ENCODE data around the gene ZNF555.

Gene ZNF555

GRCh38 chr19:2827022-2827421 is 14.3 kb upstream of the ZNF555 start:
- peaks cover 26 to 69% (median 56%) of the 10 kb centered on the region in 3 donors for H3K36me3 ChIP-seq
- no peak for DNase-seq
- no peaks in the 10 kb centered on the region for H3K27me3 ChIP-seq
- intact Hi-C loops (cut with DNase I; ENCODE audit: low total_unique reads), result no loop called here
- H3K4me3 ChIP-seq, result no peak overlapping the region
- TF ChIP-seq, protein P1, sequence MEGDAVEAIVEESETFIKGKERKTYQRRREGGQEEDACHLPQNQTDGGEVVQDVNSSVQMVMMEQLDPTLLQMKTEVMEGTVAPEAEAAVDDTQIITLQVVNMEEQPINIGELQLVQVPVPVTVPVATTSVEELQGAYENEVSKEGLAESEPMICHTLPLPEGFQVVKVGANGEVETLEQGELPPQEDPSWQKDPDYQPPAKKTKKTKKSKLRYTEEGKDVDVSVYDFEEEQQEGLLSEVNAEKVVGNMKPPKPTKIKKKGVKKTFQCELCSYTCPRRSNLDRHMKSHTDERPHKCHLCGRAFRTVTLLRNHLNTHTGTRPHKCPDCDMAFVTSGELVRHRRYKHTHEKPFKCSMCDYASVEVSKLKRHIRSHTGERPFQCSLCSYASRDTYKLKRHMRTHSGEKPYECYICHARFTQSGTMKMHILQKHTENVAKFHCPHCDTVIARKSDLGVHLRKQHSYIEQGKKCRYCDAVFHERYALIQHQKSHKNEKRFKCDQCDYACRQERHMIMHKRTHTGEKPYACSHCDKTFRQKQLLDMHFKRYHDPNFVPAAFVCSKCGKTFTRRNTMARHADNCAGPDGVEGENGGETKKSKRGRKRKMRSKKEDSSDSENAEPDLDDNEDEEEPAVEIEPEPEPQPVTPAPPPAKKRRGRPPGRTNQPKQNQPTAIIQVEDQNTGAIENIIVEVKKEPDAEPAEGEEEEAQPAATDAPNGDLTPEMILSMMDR (IDR thresholded peaks at IDR 0.05), result no peak
- no peak overlapping the region for H3K27ac ChIP-seq
- peaks cover 0 to 19% (median 6%) of the 10 kb centered on the region in 3 donors for H3K9me3 ChIP-seq
- no peaks in the 10 kb centered on the region for H3K4me1 ChIP-seq

DNA sequence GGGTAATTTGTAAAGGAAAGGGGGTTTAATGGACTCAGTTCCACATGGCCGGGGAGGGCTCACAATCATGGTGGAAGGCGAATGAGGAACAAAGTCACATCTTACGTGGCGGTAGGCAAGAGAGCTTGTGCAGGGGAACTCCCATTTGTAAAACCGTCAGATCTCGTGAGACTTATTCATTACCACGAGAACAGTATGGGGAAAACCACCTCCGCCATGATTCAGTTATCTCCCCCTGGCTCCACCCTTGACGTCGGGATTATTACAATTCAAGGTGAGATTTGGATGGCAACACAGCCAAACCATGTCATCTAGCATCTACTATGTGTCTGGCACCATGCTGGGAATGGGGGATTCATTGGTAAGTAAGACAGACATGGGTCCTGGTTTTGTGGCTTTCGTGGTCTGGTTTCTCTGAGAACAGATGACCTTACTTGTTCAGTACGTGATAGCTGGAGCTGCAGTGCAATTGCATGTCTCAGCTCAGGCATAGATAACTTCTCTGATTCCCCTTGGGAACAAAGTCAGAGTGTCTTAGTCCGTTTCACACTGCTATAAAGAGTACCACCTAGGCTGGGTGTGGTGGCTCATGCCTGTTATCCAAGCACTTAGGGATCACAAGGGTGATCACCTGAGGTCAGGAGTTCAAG is 13.3 kb upstream of the ZNF555 start:
- intact Hi-C loops (cut with DNase I; ENCODE audit: low total_unique reads), result no loop called here
- Histone ChIP-seq H3K36me3 (peaks cover 35 to 73% (median 66%) of the 10 kb centered on the region in 3 donors), H3K27me3 (no peaks in the 10 kb centered on the region), H3K27ac (no peak overlapping the region), H3K4me1 (no peaks in the 10 kb centered on the region), H3K4me3 (no peak overlapping the region), H3K9me3 (peaks cover 0 to 28% (median 16%) of the 10 kb centered on the region in 3 donors)
- TF ChIP-seq, protein P1 (IDR thresholded peaks at IDR 0.05), result no peak
- DNase-seq, result no peak

DNA sequence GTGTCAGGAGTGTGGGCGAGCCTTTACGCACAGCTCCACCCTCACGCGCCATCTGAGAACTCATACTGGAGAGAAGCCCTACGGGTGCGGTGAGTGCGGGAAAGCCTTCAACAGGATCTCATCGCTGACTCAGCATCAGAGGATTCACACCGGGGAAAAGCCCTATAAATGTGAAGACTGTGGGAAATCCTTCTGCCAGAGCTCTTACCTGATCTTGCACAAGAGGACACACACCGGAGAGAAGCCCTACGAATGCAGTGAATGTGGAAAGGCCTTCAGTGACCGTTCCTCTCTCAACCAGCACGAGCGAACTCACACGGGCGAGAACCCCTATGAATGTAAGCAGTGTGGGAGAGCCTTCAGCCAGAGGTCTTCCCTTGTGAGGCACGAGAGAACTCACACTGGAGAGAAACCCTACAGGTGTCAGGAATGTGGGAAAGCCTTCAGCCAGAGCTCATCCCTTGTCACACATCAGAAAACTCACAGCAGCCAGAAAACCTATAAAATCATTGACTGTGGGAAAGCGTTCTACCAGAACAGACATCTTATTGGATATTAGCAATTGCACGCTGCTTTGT is 6.9 kb upstream of the ZNF555 start:
- DNase-seq, result no peak
- Histone ChIP-seq H3K4me3 (no peak overlapping the region), H3K36me3 (peaks cover 46 to 74% (median 55%) of the 10 kb centered on the region in 3 donors)

DNA sequence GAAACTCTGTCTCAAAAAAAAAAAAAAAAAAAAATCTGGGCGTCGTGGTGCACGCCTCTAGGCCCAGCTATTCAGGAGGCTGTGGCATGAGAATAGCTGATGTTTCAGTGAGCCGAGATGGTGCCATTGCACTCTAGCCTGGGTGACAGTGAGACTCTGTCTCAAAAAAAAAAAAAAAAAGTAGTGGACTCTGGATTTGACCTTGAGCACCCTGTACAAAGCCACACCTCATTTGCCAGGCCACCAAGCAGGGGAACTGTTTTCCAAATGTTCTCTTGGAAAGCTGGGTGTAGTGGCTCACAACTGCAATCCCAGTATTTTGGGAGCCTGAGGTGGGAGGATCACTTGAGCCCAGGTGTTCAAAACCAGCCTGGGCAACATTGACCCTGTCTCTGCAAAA is 3.8 kb upstream of the ZNF555 start:
- Histone ChIP-seq H3K36me3 (peaks cover 32 to 50% (median 41%) of the 10 kb centered on the region in 3 donors), H3K9me3 (peaks cover 8 to 44% (median 37%) of the 10 kb centered on the region in 3 donors), H3K27me3 (no peaks in the 10 kb centered on the region), H3K4me3 (no peak overlapping the region), H3K27ac (no peak overlapping the region), H3K4me1 (peaks cover 0 to 10% (median 7%) of the 10 kb centered on the region in 4 donors)
- intact Hi-C loops (cut with DNase I; ENCODE audit: low total_unique reads), result no loop called here
- no peak for DNase-seq
- TF ChIP-seq, protein P1 (IDR thresholded peaks at IDR 0.05), result no peak

More for the DNA sequence above, 6.9 kb upstream of the ZNF555 start:
- Histone ChIP-seq H3K27me3 (no peaks in the 10 kb centered on the region), H3K27ac (no peak overlapping the region), H3K9me3 (peaks cover 8 to 60% (median 48%) of the 10 kb centered on the region in 3 donors), H3K4me1 (no peaks in the 10 kb centered on the region)
- TF ChIP-seq, protein P1 (IDR thresholded peaks at IDR 0.05), result no peak
- intact Hi-C loops (cut with DNase I; ENCODE audit: low total_unique reads), result no loop called here

- peaks cover 0 to 13% (median 3%) of the 10 kb centered on the region in 3 donors for H3K9me3 ChIP-seq
- H3K27me3 ChIP-seq, result no peaks in the 10 kb centered on the region
- intact Hi-C loops (cut with DNase I; ENCODE audit: low total_unique reads), result loop anchor here (1.0 kb wide), 1 partner anchor 57 kb away; no protein-coding TSS in a partner anchor
- H3K4me3 ChIP-seq, result peak overlapping the region; percentile 68 to 97
- peaks cover 11 to 30% (median 17%) of the 10 kb centered on the region in 3 donors for H3K36me3 ChIP-seq
- peak overlapping the region; percentile 91 for H3K27ac ChIP-seq
- DNase-seq, result no peak
- TF ChIP-seq, protein P1 (IDR thresholded peaks at IDR 0.05), result no peak
- peaks cover 0 to 17% (median 10%) of the 10 kb centered on the region in 4 donors for H3K4me1 ChIP-seq
Observed at GRCh38 chr19:2841855-2842574, 740 bp downstream of the ZNF555 start.
